DND-41 (cell line): ENCODE results near the gene PLA2G2D.

Source experiments
- ATAC-seq: fragments of 200-7000 bp; cut with Tn5 transposase; 3 replicates; pipeline ENCODE4 v1.9.1; 2021; ENCODE audit warnings: low read depth; ENCODE audit not compliant: insufficient read depth
- DNase-seq: peaks from one replicate; pipeline ENCODE4 v3.0.0-alpha.2; 2020
- H2AFZ ChIP-seq: 2 replicates; pipeline ENCODE4 v1.6.0; 2012; ENCODE audit warnings: low read depth, low read length
- H3K27ac ChIP-seq: 2 replicates; pipeline ENCODE4 v1.5.1; 2012; ENCODE audit warnings: low read length, inconsistent platforms
- H3K27me3 ChIP-seq: fragments of 200-600 bp; sonication (generic); 2 replicates; pipeline ENCODE4 v1.6.0; 2012; ENCODE audit warnings: low read length, mild to moderate bottlenecking, inconsistent platforms; ENCODE audit not compliant: insufficient read depth, poor library complexity
- H3K36me3 ChIP-seq: 2 replicates; pipeline ENCODE4 v1.5.1; 2012; ENCODE audit warnings: low read length, inconsistent platforms; ENCODE audit not compliant: insufficient read depth
- H3K4me1 ChIP-seq: 2 replicates; pipeline ENCODE4 v1.5.1; 2012; ENCODE audit warnings: mild to moderate bottlenecking, low read length; ENCODE audit not compliant: insufficient read depth
- H3K4me2 ChIP-seq: 2 replicates; pipeline ENCODE4 v1.6.0; 2012; ENCODE audit warnings: mild to moderate bottlenecking, moderate library complexity, low read length, inconsistent platforms; ENCODE audit not compliant: insufficient read depth
- H3K4me3 ChIP-seq, 2 experiments: fragments of 200-600 bp in 1 of 2; shearing (Covaris generic) in 1 of 2; 2 replicates each; pipeline ENCODE4 v1.5.1; 2012 to 2016; ENCODE audit warnings: inconsistent platforms in 2 of 2, low read length in 2 of 2, mild to moderate bottlenecking in 2 of 2, low read depth in 1 of 2, moderate library complexity in 1 of 2
- H3K79me2 ChIP-seq: 2 replicates; pipeline ENCODE4 v1.6.0; 2012; ENCODE audit warnings: low read length, inconsistent platforms; ENCODE audit not compliant: insufficient read depth
- H3K9ac ChIP-seq: 2 replicates; pipeline ENCODE4 v1.6.0; 2012; ENCODE audit warnings: low read depth, mild to moderate bottlenecking, inconsistent platforms, low read length, moderate library complexity
- H3K9me3 ChIP-seq: 2 replicates; pipeline ENCODE4 v1.5.1; 2012; ENCODE audit warnings: low read length, moderate library complexity, mild to moderate bottlenecking, inconsistent platforms; ENCODE audit not compliant: insufficient read depth, severe bottlenecking
- H4K20me1 ChIP-seq: 2 replicates; pipeline ENCODE4 v1.6.0; 2012; ENCODE audit warnings: low read length; ENCODE audit not compliant: insufficient read depth
- CTCF ChIP-seq: IDR thresholded peaks from 2 replicates; pipeline ENCODE4 v1.5.1; 2012; ENCODE audit warnings: borderline replicate concordance, low read length, moderate library complexity, mild to moderate bottlenecking; ENCODE audit not compliant: poor library complexity, severe bottlenecking; ENCODE audit errors: extremely low read depth
- EZH2 ChIP-seq: IDR thresholded peaks from 3 replicates; pipeline ENCODE4 v1.6.1; 2012; ENCODE audit warnings: borderline replicate concordance, low read depth, mild to moderate bottlenecking, moderate library complexity, low read length, inconsistent platforms; ENCODE audit not compliant: severe bottlenecking

The PLA2G2D gene

DNA sequence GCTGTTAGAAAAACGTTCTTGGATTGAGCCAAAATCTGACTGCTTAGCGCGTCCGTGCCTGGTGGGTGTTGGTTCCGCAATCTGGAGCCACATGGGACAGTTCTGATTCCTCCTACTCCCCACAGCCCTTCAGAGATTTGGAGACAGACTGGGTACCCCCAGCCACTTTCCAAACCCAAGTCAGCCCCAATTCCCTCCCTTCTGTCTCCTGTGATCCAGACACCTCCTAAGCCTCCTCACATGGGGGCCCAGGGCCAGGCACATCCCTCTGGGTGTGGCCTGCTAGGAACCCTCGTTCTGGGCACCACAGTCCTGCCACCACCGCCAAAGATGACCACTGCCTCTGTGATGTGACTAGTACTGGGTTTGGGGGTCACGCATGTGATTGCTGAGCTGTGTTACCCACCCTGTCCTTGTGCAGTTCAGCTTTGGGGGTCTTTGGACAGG is 44.6 kb downstream of the PLA2G2D start:
- Histone ChIP-seq H3K36me3 (no peaks in the 10 kb centered on the region), H2AFZ (no peak overlapping the region), H3K4me3 (no peak overlapping the region), H3K27ac (no peak overlapping the region), H3K9ac (no peak overlapping the region), H3K27me3 (peaks cover 3% of the 10 kb centered on the region), H3K9me3 (no peaks in the 10 kb centered on the region), H3K4me2 (no peak overlapping the region), H3K79me2 (no peaks in the 10 kb centered on the region), H3K4me1 (no peaks in the 10 kb centered on the region), H4K20me1 (no peaks in the 10 kb centered on the region)
- TF ChIP-seq CTCF (no peak), EZH2 (no peak)
- ATAC-seq, result no peak
- no peak for DNase-seq

DNA sequence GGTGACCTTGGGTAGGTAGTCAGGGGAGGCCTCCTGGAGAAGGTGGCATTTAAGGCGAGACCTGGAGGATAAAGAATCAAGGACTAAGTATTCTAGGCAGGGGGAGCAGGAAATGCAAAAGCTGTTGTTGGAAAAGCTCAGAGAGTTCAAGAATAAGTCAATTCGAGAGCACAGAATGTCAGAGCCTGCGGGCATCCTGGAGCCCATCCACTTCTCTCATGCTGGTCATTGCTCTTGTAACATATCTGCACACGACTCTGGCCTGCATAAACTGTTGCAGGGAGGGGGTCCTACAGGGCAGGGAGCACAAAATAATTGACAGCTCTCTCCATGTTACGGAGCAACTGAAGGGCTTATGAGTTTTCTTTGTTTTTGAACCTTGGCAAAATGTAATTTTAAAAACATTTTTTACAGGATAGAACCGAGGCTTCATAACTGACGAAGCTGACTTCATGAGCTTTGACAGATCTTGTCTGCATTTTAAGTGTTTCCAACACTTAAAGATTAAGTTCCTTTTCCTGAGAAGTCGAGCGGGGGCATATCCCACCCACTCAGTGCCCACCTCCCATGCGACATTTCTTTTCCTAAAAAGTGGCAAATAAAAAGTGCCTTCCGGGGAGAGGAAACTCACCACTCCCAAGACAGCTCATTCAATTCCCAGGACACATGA is 45.1 kb downstream of the PLA2G2D start:
- Histone ChIP-seq H3K36me3 (no peaks in the 10 kb centered on the region), H3K4me3 (no peak overlapping the region), H3K27ac (no peak overlapping the region), H3K9ac (no peak overlapping the region), H3K4me1 (no peaks in the 10 kb centered on the region), H2AFZ (no peak overlapping the region), H4K20me1 (no peaks in the 10 kb centered on the region), H3K27me3 (no peaks in the 10 kb centered on the region), H3K9me3 (no peaks in the 10 kb centered on the region), H3K79me2 (no peaks in the 10 kb centered on the region), H3K4me2 (no peak overlapping the region)
- ATAC-seq (no peak), DNase-seq (no peak)
- no peak for TF ChIP-seq EZH2
- no peak for TF ChIP-seq CTCF

GRCh38 chr1:20073256-20073655 is 46.1 kb downstream of the PLA2G2D start:
- H3K4me1 ChIP-seq, result no peaks in the 10 kb centered on the region
- H3K9me3 ChIP-seq, result no peaks in the 10 kb centered on the region
- H3K27me3 ChIP-seq, result no peaks in the 10 kb centered on the region
- no peak overlapping the region for H2AFZ ChIP-seq
- TF ChIP-seq CTCF (no peak), EZH2 (no peak)
- no peaks in the 10 kb centered on the region for H3K36me3 ChIP-seq
- H4K20me1 ChIP-seq, result no peaks in the 10 kb centered on the region
- no peak overlapping the region for H3K4me3 ChIP-seq
- H3K79me2 ChIP-seq, result no peaks in the 10 kb centered on the region
- H3K9ac ChIP-seq, result no peak overlapping the region
- H3K4me2 ChIP-seq, result no peak overlapping the region
- DNase-seq (no peak), ATAC-seq (no peak)
- H3K27ac ChIP-seq, result no peak overlapping the region
